Tibial artery (tissue), 4 donors: ENCODE results near the gene GALK2.

ENCODE experiments used
- DNase-seq, 2 donors: peaks; one replicate each; pipeline ENCODE4 v3.0.0-alpha.2; 2019
- H3K27ac ChIP-seq, 2 donors: fragments of 200-600 bp; sonication (generic) in 1 of 2; 1 replicate in 1 of 2; 2 replicates in 1 of 2; pipeline ENCODE4 v1.5.1; 2018 to 2019; ENCODE audit warnings: mild to moderate bottlenecking in 1 of 2
- H3K27me3 ChIP-seq, 2 donors: fragments of 200-600 bp; sonication (generic) in 1 of 2; one replicate each; pipeline versions ENCODE4 v1.5.1 to v1.6.0; 2016 to 2019
- H3K36me3 ChIP-seq, 3 donors: fragments of 200-600 bp; sonication (generic) in 2 of 3; one replicate each; pipeline ENCODE4 v1.5.1; 2016 to 2019; ENCODE audit warnings: mild to moderate bottlenecking in 2 of 3
- H3K4me1 ChIP-seq, 4 donors: fragments of 200-600 bp; sonication (generic) in 2 of 4; 1 replicate in 3 of 4; 2 replicates in 1 of 4; pipeline ENCODE4 v1.5.1; 2016 to 2019
- H3K4me3 ChIP-seq, 2 donors: fragments of 200-600 bp; sonication (generic) in 1 of 2; 1 replicate in 1 of 2; 2 replicates in 1 of 2; pipeline ENCODE4 v1.5.1; 2018 to 2019; ENCODE audit warnings: mild to moderate bottlenecking in 2 of 2
- H3K9me3 ChIP-seq, 3 donors: fragments of 200-600 bp; sonication (generic) in 1 of 3; one replicate each; pipeline ENCODE4 v1.5.1; 2016 to 2019
- intact Hi-C: fragments of 100-400 bp; cut with DNase I; formaldehyde crosslinking; loops from one replicate; pipeline ENCODE4 v1.15.0; 2023; ENCODE audit warnings: low total_unique reads
- TF ChIP-seq, protein P1 (sequence below), 2 experiments: fragments of 200-600 bp in 1 of 2; fragments of 450-650 bp in 1 of 2; IDR thresholded peaks; one replicate each; pipeline ENCODE4 v1.5.1; 2017 to 2019; ENCODE audit warnings: antibody characterized with exemption in 2 of 2, mild to moderate bottlenecking in 1 of 2, moderate library complexity in 1 of 2

Gene GALK2

DNA sequence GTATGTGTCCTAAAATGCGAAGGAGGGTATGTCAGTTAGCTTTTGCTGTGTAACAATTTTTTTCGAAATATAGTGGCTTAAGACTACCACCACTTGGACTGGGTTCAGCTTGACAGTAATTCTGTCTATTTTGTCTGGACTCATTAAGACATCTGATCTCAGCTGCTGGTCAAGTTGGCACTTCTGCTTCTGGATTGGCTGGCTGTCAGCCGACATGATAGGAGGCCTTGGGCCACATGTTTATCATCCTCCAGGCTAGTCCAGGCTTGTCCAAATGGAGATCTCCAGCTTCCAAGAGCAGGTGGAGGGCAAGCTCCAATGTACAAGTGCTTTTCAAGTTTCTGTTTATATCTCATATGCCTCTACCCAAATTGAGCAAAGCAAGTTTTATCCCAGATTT, 95.9 kb downstream of the GALK2 start:
- Histone ChIP-seq H3K4me3 (no peak overlapping the region), H3K27ac (no peak overlapping the region), H3K36me3 (no peaks in the 10 kb centered on the region), H3K4me1 (peaks cover 0 to 9% (median 7%) of the 10 kb centered on the region in 4 donors), H3K9me3 (peaks cover 0 to 6% (median 5%) of the 10 kb centered on the region in 3 donors), H3K27me3 (no peaks in the 10 kb centered on the region)
- no peak for DNase-seq
- intact Hi-C loops = no loop called here
- TF ChIP-seq, protein P1, sequence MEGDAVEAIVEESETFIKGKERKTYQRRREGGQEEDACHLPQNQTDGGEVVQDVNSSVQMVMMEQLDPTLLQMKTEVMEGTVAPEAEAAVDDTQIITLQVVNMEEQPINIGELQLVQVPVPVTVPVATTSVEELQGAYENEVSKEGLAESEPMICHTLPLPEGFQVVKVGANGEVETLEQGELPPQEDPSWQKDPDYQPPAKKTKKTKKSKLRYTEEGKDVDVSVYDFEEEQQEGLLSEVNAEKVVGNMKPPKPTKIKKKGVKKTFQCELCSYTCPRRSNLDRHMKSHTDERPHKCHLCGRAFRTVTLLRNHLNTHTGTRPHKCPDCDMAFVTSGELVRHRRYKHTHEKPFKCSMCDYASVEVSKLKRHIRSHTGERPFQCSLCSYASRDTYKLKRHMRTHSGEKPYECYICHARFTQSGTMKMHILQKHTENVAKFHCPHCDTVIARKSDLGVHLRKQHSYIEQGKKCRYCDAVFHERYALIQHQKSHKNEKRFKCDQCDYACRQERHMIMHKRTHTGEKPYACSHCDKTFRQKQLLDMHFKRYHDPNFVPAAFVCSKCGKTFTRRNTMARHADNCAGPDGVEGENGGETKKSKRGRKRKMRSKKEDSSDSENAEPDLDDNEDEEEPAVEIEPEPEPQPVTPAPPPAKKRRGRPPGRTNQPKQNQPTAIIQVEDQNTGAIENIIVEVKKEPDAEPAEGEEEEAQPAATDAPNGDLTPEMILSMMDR (IDR thresholded peaks at IDR 0.05) = no peak

DNA sequence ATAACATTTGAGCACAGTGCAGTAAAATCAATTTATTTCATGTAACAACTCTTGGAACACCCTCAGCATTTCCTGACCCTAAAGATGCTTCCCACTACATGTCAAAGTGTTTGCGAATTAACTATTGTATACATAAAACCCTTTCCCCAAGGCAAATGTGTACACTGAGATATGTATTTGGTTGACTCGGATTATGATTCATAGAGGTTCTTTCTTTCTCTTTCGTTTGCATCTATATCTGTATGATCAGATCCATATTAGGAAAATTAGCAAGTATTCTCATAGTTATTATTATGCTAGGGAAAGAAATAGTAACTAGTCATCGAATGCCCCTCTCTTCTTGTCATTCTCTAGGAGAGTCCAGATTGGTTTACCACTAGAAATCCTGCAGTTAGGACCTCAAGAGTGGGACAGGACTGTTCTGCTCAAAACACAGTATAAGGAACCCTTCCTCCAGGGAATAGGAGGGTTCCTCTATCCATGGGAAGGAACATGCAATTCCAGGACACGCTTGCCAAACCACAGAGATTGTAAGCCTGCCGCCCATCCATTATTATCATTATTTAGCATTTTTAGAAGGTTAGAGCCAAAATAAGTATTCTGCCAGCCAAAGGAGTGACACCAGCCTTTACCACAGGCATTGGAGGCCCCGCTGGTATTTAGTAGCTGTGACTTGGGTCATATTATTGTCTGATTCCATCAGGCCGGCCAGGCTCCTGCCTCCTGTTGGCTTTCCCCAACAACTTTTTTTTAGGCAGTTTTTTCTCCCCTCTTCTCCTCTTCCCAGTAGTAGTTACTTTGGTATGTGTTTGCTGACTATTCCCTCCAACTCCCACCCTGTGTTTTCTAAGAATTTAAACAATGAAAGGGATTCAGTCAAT, 100.7 kb downstream of the GALK2 start:
- no peaks in the 10 kb centered on the region for H3K36me3 ChIP-seq
- TF ChIP-seq, protein P1 (IDR thresholded peaks at IDR 0.05) = no peak
- H3K4me1 ChIP-seq = peaks cover 0 to 32% (median 22%) of the 10 kb centered on the region in 4 donors
- intact Hi-C loops = no loop called here
- DNase-seq = peak; percentile 30 to 68
- H3K27me3 ChIP-seq = no peaks in the 10 kb centered on the region
- peak overlapping the region in 1 of 2 donors; percentile 0 for H3K4me3 ChIP-seq
- no peaks in the 10 kb centered on the region for H3K9me3 ChIP-seq
- H3K27ac ChIP-seq = peak overlapping the region; percentile 41 to 61

DNA sequence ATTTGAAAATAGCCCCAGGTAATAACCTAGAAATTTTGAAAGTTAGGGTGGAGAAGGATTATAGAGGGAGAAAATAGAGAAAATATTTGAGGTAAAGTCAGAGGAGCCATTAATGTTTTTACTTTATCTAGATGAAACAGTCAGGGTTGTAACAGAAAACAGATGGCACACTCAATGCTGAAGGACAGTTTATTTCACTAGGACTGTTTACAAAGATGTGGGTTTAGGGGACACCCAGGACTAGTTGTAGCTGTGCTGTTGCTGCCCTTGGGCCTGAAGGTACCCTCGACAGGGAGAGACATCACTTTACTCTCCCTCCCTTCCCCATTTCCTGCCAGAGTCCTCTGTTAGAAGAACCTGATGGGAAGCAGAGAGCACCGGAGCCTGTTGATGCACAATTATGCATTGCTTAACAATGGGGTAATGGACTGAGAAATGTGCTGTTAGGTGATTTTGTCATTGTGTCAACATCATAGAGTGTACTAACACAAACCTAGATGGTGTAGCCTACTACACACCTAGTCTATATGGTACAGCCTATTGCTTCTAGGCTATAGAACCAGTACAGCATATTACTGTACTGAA, 103.8 kb downstream of the GALK2 start:
- no peak for DNase-seq
- Histone ChIP-seq H3K9me3 (no peaks in the 10 kb centered on the region), H3K27ac (no peak overlapping the region), H3K4me1 (peaks cover 0 to 32% (median 20%) of the 10 kb centered on the region in 4 donors), H3K36me3 (no peaks in the 10 kb centered on the region), H3K4me3 (no peak overlapping the region), H3K27me3 (no peaks in the 10 kb centered on the region)
- TF ChIP-seq, protein P1 (IDR thresholded peaks at IDR 0.05) = no peak
- intact Hi-C loops = no loop called here

DNA sequence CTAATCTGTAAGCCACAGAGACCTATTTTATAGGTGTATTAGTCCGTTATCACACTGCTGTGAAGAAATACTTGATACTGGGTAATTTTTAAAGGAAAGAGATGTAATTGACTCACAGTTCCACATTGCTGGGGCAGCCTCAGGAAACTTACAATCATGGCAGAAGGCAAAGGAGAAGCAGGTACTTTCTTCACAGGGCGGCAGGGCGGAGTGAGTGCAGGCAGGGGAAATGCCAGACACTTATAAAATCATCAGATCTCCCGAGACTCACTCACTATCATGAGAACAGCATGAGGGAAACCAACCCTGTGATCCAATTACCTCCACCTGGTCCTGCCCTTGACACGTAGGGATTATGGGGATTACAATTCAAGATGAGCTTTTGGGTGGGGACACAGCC, 108.7 kb downstream of the GALK2 start:
- peaks cover 0 to 7% (median 0%) of the 10 kb centered on the region in 4 donors for H3K4me1 ChIP-seq
- intact Hi-C loops = no loop called here
- H3K27me3 ChIP-seq = no peaks in the 10 kb centered on the region
- peaks cover 0 to 8% (median 3%) of the 10 kb centered on the region in 3 donors for H3K36me3 ChIP-seq
- H3K27ac ChIP-seq = no peak overlapping the region
- DNase-seq = no peak
- no peak overlapping the region for H3K4me3 ChIP-seq
- H3K9me3 ChIP-seq = no peaks in the 10 kb centered on the region
- TF ChIP-seq, protein P1 (IDR thresholded peaks at IDR 0.05) = no peak

DNA sequence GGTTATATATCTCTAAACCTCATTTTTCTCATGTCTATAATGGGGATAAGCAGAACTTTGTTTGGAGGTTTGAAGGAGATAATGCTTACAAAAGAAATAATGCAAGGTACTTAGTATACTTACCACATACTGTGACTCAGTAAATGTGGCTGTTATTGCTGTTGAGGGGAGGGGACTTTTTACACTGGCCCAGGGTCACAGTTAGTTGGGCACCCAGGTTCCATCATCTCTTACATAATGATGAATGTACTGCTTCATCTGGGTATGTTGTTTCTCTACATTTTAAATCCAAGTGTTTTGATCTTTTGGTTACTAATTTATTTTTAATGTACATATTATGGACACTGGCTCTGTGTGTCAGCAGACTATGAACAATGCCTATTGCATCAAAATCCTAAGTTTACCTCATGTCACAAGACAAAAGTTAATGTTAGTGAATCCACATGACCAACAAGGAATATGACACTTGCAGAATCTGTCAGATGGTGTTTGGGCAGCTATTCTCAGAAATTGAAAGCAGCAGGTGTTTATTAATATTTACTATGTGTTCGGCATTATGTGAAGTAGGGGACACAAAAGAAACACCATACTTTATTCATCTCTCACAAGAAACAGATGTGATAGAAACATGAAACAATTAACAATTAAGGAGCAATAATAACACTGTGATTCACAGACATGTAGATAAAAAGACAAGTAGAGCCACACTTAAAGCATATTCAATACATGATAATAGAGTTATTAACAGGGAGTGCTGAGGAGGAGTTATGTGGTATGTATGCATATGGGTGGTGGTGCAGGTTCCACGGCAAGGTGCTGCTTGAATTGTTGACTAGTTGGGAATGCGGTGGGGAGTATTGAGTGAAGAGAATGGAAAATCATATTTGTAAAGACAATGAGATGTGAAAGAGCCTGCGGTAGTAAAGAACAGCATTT, 109.7 kb downstream of the GALK2 start:
- Histone ChIP-seq H3K36me3 (peaks cover 0 to 15% (median 7%) of the 10 kb centered on the region in 3 donors), H3K27me3 (no peaks in the 10 kb centered on the region), H3K27ac (no peak overlapping the region), H3K9me3 (no peaks in the 10 kb centered on the region), H3K4me3 (no peak overlapping the region), H3K4me1 (peaks cover 0 to 7% (median 0%) of the 10 kb centered on the region in 4 donors)
- TF ChIP-seq, protein P1 (IDR thresholded peaks at IDR 0.05) = no peak
- intact Hi-C loops = no loop called here
- no peak for DNase-seq
